Measurements from ENCODE around the gene HIVEP2.

HIVEP2 gene

GRCh38 chr6:142838821-142839685, 105.9 kb downstream of the HIVEP2 start:
- DNase-seq = no peak

- no peak for DNase-seq
Observed at GRCh38 chr6:142835787-142836535, 109.0 kb downstream of the HIVEP2 start.

DNA sequence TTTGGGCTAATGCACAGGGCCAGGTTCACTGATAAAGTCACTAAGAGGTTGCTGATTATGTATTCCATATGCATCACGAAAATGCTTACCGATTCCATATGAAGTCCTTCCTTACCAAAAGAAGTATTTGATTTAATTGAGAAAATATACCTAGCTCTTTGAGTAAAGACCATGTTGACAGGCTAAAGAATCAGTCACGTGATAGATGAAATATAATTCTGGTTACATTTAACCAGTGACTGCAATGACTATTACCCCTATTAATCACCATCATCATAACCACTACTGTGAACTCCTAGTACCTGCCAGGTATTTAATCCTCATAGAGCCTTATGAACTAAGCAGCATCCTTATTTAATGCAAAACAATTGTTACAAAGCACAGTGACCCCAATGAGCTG, 110.1 kb downstream of the HIVEP2 start:
- DNase-seq = no peak

DNA sequence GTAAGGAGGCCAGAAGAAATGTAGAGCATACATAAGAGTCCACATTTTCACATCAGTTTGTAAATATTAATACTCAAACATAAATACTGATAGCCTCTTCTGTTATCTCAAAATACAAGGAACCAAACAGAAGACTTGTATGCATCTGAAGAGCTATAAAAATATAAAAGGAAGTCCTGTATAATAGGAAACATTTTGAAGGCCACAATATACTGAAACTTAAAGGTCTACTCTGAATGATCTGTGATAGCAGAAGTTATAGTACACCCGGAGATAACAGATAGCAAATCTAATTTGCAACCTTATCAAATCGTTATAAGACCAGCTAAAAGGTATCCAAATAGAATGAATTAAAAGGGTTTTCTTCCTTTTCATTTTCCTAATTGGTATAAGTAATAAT, 111.2 kb downstream of the HIVEP2 start:
- no peak for DNase-seq

- DNase-seq = no peak
Observed at GRCh38 chr6:142833054-142833453, 111.9 kb downstream of the HIVEP2 start.

- no peak for DNase-seq
Observed at GRCh38 chr6:142830807-142831206, 114.2 kb downstream of the HIVEP2 start.

- DNase-seq = no peak
Observed at GRCh38 chr6:142830116-142830710, 114.8 kb downstream of the HIVEP2 start.

DNA sequence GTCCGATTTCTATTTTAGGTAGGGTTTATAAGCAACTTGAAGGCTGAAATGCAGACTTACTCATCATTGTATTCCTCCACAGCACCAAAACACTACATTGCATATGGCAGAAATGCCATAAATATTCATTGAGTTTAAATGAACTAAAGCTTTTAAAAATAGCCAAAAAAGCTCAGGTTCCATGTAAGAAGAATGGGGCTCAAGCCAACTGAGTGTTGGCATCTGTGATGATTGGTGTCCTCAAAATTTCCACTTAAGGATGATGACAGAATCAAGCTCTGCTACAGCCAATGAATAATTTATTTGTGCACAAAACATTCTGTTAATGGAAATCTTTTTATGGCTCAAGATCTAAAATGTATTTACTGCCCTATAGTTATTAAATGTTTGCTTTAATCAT, 115.4 kb downstream of the HIVEP2 start:
- no peak for DNase-seq

DNA sequence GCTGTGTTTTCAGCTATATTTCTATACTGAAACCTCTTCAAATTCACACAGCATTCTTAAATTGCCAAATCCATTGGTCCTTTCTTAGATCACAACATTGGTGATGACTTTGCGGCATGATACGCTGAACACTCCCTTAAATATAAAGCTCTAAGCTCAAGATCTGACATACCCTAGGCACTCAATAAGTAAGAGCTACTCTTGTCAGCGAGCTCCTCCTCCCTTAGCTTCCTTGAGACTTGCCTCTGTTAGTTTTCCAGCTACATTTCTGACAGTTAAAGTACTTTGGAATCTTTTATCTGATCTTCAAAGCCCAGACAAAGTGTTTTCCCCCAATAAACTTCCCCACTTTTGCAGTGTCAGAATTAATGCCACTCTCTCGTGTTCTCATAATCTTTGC, 117.0 kb downstream of the HIVEP2 start:
- DNase-seq = no peak

DNA sequence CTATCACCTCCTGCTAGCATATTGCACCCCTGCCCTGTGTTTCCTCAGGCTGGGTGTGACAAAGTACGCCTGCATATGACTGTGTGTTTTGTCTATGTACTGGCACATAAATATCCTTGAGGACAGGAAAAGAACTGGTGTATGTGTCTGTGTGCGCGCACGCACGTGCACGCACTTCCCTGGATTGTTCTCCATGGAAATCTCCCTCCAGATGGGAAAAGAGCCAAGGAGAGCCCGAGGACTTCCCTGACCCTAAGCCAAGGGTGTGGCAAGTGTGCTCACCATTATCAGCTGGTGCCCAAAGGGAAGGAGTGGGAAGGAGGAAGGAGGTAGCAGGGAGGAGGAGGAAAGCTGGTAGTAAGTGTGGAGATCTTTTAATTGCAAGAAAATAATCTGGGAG, 117.6 kb downstream of the HIVEP2 start:
- no peak for DNase-seq

- no peak for DNase-seq
Observed at GRCh38 chr6:142825760-142826159, 119.2 kb downstream of the HIVEP2 start.

GRCh38 chr6:142824426-142824825, 120.5 kb downstream of the HIVEP2 start:
- DNase-seq = no peak

DNA sequence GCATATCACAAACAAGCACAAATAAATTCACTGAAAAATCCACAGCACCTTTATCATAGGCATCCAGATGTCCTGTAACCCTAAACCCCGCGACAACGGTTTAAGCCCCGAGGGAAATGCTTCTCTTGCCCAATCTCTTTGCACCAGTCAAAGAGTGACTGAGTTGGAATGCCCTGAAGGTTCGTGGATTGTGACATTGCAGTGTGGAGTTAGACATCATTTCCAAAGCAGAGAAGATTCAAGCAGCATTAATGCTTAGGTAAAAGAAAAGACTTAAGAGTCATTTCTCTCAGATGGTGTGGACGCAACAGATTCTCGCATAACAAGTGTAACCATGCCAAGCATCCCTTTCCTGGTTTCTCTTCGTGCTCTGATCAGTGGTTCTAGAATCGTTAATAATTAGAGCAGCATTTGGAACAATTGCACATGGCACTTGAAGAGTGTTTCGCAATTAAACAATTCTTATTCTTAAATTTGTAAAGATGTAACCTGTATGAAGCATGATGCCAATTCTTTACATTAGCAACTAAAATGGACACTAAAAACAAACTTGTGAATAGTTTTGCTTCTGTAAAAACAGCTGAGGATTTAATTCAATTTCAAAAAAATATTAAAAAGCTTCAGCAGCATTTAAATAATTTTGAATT, 121.6 kb downstream of the HIVEP2 start:
- no peak for DNase-seq

DNA sequence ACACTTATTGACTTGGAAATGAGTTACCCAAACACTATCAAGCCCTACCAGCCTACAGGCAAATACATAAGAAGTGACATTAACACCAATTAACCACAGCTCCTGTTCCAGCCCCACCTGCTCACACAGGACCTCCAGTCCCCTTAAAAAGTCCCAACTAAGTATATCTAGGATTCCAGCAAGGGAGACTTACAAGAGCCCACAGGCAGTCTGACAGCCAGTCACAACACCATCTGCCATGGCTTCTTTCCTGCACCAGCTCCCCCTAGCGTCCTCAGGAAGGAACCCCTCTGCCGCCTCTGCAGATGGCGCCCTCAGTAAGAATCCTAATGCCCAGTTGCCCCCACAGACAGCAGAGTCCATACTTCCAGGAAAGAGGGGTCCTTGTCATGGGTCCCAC, 122.1 kb downstream of the HIVEP2 start:
- no peak for DNase-seq

DNA sequence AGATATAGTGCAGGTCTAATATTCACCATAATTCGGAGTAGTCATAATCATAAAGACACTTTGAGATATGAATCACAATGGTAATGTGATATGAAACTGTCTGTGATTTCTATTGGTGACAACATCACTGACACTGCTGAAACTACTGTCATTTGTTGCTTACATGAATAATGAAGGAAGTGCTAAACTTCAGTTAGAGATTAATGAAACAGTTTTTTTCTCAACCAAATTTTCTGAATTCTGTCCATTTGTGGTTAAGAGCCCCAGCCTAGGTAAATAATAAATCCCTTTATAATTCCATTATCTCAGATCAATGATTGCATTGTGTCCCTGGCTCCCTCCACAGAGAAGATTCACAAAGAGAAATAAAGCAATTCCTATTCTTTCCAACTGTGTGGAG, 122.6 kb downstream of the HIVEP2 start:
- no peak for DNase-seq

- DNase-seq = no peak
Observed at GRCh38 chr6:142821860-142822259, 123.1 kb downstream of the HIVEP2 start.

DNA sequence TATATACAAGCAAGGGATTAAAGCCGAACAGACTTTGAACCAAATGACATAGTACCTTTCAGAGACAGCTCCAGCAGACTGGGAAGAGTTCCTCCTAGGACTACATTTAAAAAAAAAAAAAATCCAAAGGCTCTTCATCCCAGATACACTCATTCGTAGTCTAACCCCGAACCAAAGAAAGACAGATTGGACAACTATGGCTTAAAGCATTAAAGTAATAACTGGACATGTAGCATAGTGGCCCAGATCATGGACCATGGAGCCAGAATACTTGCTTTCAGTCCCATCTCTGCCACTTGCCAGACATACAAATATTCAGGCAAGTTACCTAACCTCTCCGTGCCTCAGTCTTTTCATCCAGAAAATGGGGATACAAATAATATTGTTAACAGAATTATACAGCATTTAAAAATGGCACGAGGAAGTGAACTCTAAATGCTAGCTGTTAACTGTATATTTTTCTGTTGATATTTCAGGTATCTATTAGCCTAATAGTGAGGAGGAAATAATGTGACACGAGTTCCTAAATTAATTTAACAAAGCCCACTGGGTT, 123.7 kb downstream of the HIVEP2 start:
- no peak for DNase-seq

DNA sequence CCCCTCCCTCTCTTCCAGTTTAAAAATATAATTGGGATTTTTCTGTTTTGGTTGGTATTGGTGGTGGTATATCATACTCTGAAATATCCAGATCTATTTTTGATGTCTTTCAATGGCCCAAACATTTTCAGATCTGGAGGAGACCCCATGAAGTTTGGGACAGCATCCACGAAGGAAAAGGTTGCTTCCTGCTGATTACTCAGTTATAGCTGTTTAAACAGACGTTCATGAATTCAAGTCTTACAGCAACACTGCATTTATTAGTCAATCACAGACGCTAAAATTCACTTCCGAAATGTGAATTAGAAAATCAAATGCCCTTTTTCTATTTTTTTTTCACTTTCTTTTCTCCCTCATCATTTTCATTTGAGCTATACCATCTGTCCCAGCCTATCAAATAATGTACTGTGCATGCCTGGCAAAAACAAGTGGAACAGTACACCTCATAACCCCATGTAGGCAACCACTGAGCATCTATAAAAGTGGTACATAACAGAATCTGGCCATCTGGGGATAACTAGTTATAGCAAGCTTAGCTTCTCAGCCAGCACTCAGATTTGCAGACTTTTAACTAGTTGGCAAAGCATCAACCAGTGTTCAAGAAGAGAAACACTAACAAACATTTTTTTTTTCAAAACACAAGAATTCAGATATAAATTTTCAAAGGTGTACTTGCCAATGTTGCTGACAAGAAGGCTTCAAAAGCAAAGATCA, 124.5 kb downstream of the HIVEP2 start:
- no peak for DNase-seq

- no peak for DNase-seq
Observed at GRCh38 chr6:142819603-142820337, 125.2 kb downstream of the HIVEP2 start.

- no peak for DNase-seq
Observed at GRCh38 chr6:142816486-142816885, 128.5 kb downstream of the HIVEP2 start.

GRCh38 chr6:142816031-142816430, 128.9 kb downstream of the HIVEP2 start:
- no peak for DNase-seq

GRCh38 chr6:142811923-142812322, 133.1 kb downstream of the HIVEP2 start:
- DNase-seq = no peak
